Measurements from ENCODE around the gene HSPA4.

GRCh38 chr5:133113331-133114061 lies 61.7 kb downstream of the HSPA4 start:
- TF ChIP-seq, protein P1, sequence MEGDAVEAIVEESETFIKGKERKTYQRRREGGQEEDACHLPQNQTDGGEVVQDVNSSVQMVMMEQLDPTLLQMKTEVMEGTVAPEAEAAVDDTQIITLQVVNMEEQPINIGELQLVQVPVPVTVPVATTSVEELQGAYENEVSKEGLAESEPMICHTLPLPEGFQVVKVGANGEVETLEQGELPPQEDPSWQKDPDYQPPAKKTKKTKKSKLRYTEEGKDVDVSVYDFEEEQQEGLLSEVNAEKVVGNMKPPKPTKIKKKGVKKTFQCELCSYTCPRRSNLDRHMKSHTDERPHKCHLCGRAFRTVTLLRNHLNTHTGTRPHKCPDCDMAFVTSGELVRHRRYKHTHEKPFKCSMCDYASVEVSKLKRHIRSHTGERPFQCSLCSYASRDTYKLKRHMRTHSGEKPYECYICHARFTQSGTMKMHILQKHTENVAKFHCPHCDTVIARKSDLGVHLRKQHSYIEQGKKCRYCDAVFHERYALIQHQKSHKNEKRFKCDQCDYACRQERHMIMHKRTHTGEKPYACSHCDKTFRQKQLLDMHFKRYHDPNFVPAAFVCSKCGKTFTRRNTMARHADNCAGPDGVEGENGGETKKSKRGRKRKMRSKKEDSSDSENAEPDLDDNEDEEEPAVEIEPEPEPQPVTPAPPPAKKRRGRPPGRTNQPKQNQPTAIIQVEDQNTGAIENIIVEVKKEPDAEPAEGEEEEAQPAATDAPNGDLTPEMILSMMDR (IDR thresholded peaks at IDR 0.05; ENCODE audit: low read length) = no peak
- TF ChIP-seq EZH2phosphoT487 (IDR thresholded peaks at IDR 0.05; ENCODE audit: low read length) = no peak

All from MM.1S (cell line).